Measurements from ENCODE around the gene CRB1. TPM values are rescaled to one million over a fixed set of nuclear protein-coding genes. Genes with fewer than 3 reads are reported as not detected.

CRB1 gene
- total RNA-seq, 1 donor from 2014 or later: 0.51 TPM

GRCh38 chr1:197307136-197307535, 39.1 kb downstream of the CRB1 start:
- H3K4me3 Mint-ChIP-seq: no peak overlapping the region
- no peak for TF ChIP-seq CTCF (IDR thresholded peaks at IDR 0.05; ENCODE audit: unreplicated experiment)
- no peak for DNase-seq (ENCODE audit: low spot score in 2 of 2, unreplicated experiment in 2 of 2)
- no peaks in the 10 kb centered on the region for H3K9me3 Mint-ChIP-seq
- no peaks in the 10 kb centered on the region for H3K4me1 Mint-ChIP-seq
- no peak overlapping the region for H3K27ac Mint-ChIP-seq
- H3K27me3 Mint-ChIP-seq (ENCODE audit: low read depth): no peaks in the 10 kb centered on the region
- H3K36me3 Mint-ChIP-seq: no peaks in the 10 kb centered on the region

GRCh38 chr1:197307551-197307950, 39.5 kb downstream of the CRB1 start:
- TF ChIP-seq CTCF (IDR thresholded peaks at IDR 0.05; ENCODE audit: unreplicated experiment): no peak
- no peaks in the 10 kb centered on the region for H3K9me3 Mint-ChIP-seq
- no peaks in the 10 kb centered on the region for H3K27me3 Mint-ChIP-seq (ENCODE audit: low read depth)
- no peaks in the 10 kb centered on the region for H3K4me1 Mint-ChIP-seq
- no peaks in the 10 kb centered on the region for H3K36me3 Mint-ChIP-seq
- no peak overlapping the region for H3K4me3 Mint-ChIP-seq
- no peak for DNase-seq (ENCODE audit: low spot score in 2 of 2, unreplicated experiment in 2 of 2)
- H3K27ac Mint-ChIP-seq: no peak overlapping the region

- peaks cover 8% of the 10 kb centered on the region for H3K9me3 Mint-ChIP-seq
- no peaks in the 10 kb centered on the region for H3K36me3 Mint-ChIP-seq
- no peak for DNase-seq (ENCODE audit: low spot score in 2 of 2, unreplicated experiment in 2 of 2)
- H3K27me3 Mint-ChIP-seq (ENCODE audit: low read depth): no peaks in the 10 kb centered on the region
- TF ChIP-seq CTCF (IDR thresholded peaks at IDR 0.05; ENCODE audit: unreplicated experiment): no peak
- H3K4me3 Mint-ChIP-seq: no peak overlapping the region
- peaks cover 6% of the 10 kb centered on the region for H3K4me1 Mint-ChIP-seq
- H3K27ac Mint-ChIP-seq: no peak overlapping the region
Observed at GRCh38 chr1:197311081-197311480, 43.0 kb downstream of the CRB1 start.

- no peak for TF ChIP-seq CTCF (IDR thresholded peaks at IDR 0.05; ENCODE audit: unreplicated experiment)
- no peaks in the 10 kb centered on the region for H3K36me3 Mint-ChIP-seq
- DNase-seq (ENCODE audit: low spot score in 2 of 2, unreplicated experiment in 2 of 2): no peak
- no peak overlapping the region for H3K27ac Mint-ChIP-seq
- H3K9me3 Mint-ChIP-seq: peaks cover 8% of the 10 kb centered on the region
- peaks cover 6% of the 10 kb centered on the region for H3K4me1 Mint-ChIP-seq
- no peak overlapping the region for H3K4me3 Mint-ChIP-seq
- H3K27me3 Mint-ChIP-seq (ENCODE audit: low read depth): no peaks in the 10 kb centered on the region
Observed at GRCh38 chr1:197312163-197312562, 44.1 kb downstream of the CRB1 start.

- DNase-seq (ENCODE audit: low spot score in 2 of 2, unreplicated experiment in 2 of 2): no peak
- H3K4me3 Mint-ChIP-seq: no peak overlapping the region
- H3K27me3 Mint-ChIP-seq (ENCODE audit: low read depth): no peaks in the 10 kb centered on the region
- peaks cover 8% of the 10 kb centered on the region for H3K9me3 Mint-ChIP-seq
- peaks cover 6% of the 10 kb centered on the region for H3K4me1 Mint-ChIP-seq
- no peak overlapping the region for H3K27ac Mint-ChIP-seq
- no peaks in the 10 kb centered on the region for H3K36me3 Mint-ChIP-seq
- no peak for TF ChIP-seq CTCF (IDR thresholded peaks at IDR 0.05; ENCODE audit: unreplicated experiment)
Observed at GRCh38 chr1:197313713-197314112, 45.7 kb downstream of the CRB1 start.

- H3K27me3 Mint-ChIP-seq (ENCODE audit: low read depth): no peaks in the 10 kb centered on the region
- no peak overlapping the region for H3K4me3 Mint-ChIP-seq
- H3K4me1 Mint-ChIP-seq: peaks cover 6% of the 10 kb centered on the region
- TF ChIP-seq CTCF (IDR thresholded peaks at IDR 0.05; ENCODE audit: unreplicated experiment): no peak
- no peaks in the 10 kb centered on the region for H3K36me3 Mint-ChIP-seq
- no peak for DNase-seq (ENCODE audit: low spot score in 2 of 2, unreplicated experiment in 2 of 2)
- peaks cover 8% of the 10 kb centered on the region for H3K9me3 Mint-ChIP-seq
- H3K27ac Mint-ChIP-seq: peak overlapping the region; percentile 0
Observed at GRCh38 chr1:197314682-197315081, 46.6 kb downstream of the CRB1 start.
